SK-N-MC (cell line): Measurements from ENCODE around the gene CRYGA.

ENCODE experiments used
- EZH2 ChIP-seq: fragments of 200-600 bp; sonication (generic); IDR thresholded peaks from one replicate; pipeline ENCODE4 v1.6.1; 2017; ENCODE audit warnings: antibody characterized with exemption
- POLR2AphosphoS5 ChIP-seq: IDR thresholded peaks from 2 replicates; pipeline ENCODE4 v1.6.1; 2012; ENCODE audit warnings: mild to moderate bottlenecking, low read depth, low read length, borderline replicate concordance

DNA sequence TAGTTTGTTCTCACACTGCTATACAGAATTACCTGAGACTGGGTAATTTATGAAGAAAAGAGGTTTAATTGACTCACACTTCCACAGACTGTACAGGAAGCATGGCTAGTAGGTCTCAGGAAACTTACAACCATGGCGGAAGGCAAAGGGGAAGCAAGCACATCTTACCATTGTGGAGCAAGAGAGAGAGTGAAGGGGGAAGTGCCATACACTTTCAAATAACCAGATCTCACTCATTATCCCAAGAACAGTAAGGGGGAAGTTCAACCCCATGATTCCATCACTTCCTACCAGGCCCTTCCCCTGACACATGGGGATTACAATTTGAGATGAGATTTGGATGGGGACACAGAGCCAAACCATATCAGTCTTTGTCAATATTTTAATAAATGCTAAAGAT is 12.4 kb downstream of the CRYGA start:
- TF ChIP-seq POLR2AphosphoS5, result no peak
- TF ChIP-seq EZH2, result no peak
